ENCODE data around the gene ISG20L2.
A peak's percentile ranks its signal among the peaks of the same experiment; 100 is the strongest.
"Not testable (repeated sequence)": the region's sequence is repeated elsewhere in the genome, so short reads cannot be mapped to it uniquely, and the experiment has no call there.

ISG20L2 gene

GRCh38 chr1:156760796-156761104 lies 32.2 kb upstream of the ISG20L2 start:
- TF ChIP-seq, protein P1, sequence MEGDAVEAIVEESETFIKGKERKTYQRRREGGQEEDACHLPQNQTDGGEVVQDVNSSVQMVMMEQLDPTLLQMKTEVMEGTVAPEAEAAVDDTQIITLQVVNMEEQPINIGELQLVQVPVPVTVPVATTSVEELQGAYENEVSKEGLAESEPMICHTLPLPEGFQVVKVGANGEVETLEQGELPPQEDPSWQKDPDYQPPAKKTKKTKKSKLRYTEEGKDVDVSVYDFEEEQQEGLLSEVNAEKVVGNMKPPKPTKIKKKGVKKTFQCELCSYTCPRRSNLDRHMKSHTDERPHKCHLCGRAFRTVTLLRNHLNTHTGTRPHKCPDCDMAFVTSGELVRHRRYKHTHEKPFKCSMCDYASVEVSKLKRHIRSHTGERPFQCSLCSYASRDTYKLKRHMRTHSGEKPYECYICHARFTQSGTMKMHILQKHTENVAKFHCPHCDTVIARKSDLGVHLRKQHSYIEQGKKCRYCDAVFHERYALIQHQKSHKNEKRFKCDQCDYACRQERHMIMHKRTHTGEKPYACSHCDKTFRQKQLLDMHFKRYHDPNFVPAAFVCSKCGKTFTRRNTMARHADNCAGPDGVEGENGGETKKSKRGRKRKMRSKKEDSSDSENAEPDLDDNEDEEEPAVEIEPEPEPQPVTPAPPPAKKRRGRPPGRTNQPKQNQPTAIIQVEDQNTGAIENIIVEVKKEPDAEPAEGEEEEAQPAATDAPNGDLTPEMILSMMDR (IDR thresholded peaks at IDR 0.05; ENCODE audit: insufficient read depth, missing control alignments), result no peak
- FAIRE-seq, result no peak
- no peak for DNase-seq (ENCODE audit: insufficient read length, low spot score)

GRCh38 chr1:156760092-156760795 lies 31.7 kb upstream of the ISG20L2 start:
- TF ChIP-seq, protein P1 (IDR thresholded peaks at IDR 0.05; ENCODE audit: insufficient read depth, missing control alignments), result no peak
- FAIRE-seq (no peak), DNase-seq (ENCODE audit: insufficient read length, low spot score) (no peak)

- DNase-seq (ENCODE audit: insufficient read length, low spot score); FAIRE-seq: not testable (repeated sequence)
Observed at GRCh38 chr1:156757572-156758253, 29.1 kb upstream of the ISG20L2 start.

DNA sequence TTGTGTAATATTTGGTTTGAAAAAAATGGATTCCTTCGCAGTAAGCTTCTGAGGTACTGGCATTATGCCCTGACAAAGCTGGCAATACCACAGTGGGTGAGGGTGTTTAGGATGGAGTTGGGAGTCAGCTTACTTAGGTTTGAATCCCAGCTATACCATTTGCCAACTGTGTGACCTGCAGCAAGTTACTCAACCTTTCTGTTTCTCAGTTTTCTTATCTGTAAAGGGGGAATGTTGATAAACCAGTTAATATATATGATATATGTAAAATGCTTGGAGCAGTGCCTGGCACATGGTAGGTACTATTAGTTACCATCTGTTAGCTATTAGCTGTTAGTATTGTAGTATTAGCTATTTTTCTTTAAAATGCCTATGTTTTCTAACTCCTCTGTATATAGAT lies 27.8 kb upstream of the ISG20L2 start:
- DNase-seq (ENCODE audit: insufficient read length, low spot score), result no peak
- FAIRE-seq, result no peak
- TF ChIP-seq, protein P1 (IDR thresholded peaks at IDR 0.05; ENCODE audit: insufficient read depth, missing control alignments), result no peak

- DNase-seq (ENCODE audit: insufficient read length, low spot score) (no peak), FAIRE-seq (no peak)
- TF ChIP-seq, protein P1 (IDR thresholded peaks at IDR 0.05; ENCODE audit: insufficient read depth, missing control alignments), result no peak
Observed at GRCh38 chr1:156755527-156755950, 27.0 kb upstream of the ISG20L2 start.

DNA sequence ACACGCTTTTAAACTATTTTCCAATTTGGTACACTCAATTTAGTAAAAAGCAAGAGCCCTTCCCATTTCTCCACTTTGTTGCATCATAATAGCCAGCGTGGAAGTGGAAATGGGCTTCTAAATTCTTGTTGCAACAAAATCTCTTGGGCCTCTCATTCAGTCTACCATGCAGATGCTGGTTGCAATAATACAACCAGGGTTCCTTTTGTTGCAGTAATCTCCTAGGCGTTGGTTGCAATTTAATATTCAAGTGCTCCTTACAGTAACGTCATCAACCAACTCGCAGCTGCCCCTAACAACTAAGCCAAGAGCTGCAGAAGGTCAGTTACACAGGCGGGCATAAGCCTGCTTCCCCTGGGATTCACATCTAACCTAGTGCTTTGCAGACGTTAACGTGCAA lies 25.7 kb upstream of the ISG20L2 start:
- DNase-seq (ENCODE audit: insufficient read length, low spot score) (no peak), FAIRE-seq (peak; percentile 25)
- TF ChIP-seq, protein P1 (IDR thresholded peaks at IDR 0.05; ENCODE audit: insufficient read depth, missing control alignments), result no peak

DNA sequence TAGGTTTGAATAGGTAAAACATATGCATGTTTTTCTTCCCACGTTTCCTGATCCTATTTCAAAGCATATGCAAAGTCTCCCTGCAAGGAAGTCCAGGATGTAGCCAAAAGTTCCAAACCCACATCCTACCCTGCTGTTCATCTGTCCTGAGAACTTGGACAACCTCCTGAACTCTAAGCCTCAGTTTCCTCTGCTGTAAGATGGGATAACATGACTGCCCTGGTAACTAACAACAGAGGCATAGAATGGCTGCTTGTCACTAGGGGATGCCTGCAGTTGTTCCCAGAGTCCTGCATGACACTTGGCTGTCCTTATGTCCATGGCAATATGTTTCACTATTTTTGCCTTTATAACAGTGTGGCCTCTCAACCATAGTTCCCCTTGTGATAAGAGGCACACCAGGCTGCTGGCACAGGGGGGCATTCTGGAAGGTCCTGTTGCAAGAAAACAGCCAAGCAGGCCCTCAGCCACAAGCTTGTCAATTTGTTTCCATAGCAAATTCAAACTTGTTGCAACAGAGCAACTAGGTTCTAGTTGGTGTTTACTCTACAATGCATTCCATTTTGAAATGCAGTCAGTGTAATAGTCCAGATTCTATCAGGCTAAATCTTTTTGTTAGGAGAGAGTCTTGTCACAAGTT lies 24.4 kb upstream of the ISG20L2 start:
- no peak for FAIRE-seq
- DNase-seq (ENCODE audit: insufficient read length, low spot score), result no peak
- TF ChIP-seq, protein P1 (IDR thresholded peaks at IDR 0.05; ENCODE audit: insufficient read depth, missing control alignments), result no peak
